HepG2 (cell line): ENCODE measurements around the gene SYVN1. TPM values are rescaled to one million over a fixed set of nuclear protein-coding genes. Genes with fewer than 3 reads are reported as not detected.

Experiments used
- ATF7-NPFF ChIP-seq: sonication (generic); formaldehyde crosslinking; IDR thresholded peaks from 2 replicates; pipeline ENCODE4 v1.8.1; 2023; ENCODE audit warnings: mild to moderate bottlenecking, low read depth, missing genetic modification reagents, moderate library complexity
- ETV6 ChIP-seq: sonication (generic); formaldehyde crosslinking; conservative IDR thresholded peaks from 2 replicates; pipeline ENCODE4 v1.4.0; 2020; ENCODE audit warnings: missing genetic modification reagents
- GATAD2A ChIP-seq: IDR thresholded peaks from 2 replicates; pipeline ENCODE4 v1.6.1; 2016
- HNF4A ChIP-seq: sonication (generic); formaldehyde crosslinking; IDR thresholded peaks from 2 replicates; pipeline ENCODE4 v1.4.0; 2020; ENCODE audit warnings: missing genetic modification reagents
- KAT8 ChIP-seq: IDR thresholded peaks from 2 replicates; pipeline ENCODE4 v1.6.1; 2016; ENCODE audit warnings: missing genetic modification reagents, missing compliant biosample characterization
- LCORL ChIP-seq, 2 experiments: fragments of 450-650 bp in 1 of 2; sonication (generic) in 1 of 2; formaldehyde crosslinking in 1 of 2; IDR thresholded peaks; 2 replicates each; pipeline versions ENCODE4 v1.5.0 to v1.6.1; 2017 to 2020; ENCODE audit warnings: antibody characterized with exemption in 1 of 2, missing genetic modification reagents in 1 of 2
- MXI1 ChIP-seq: IDR thresholded peaks from 3 replicates; pipeline ENCODE4 v1.6.1; 2012; ENCODE audit warnings: low read depth, low read length, inconsistent platforms, borderline replicate concordance
- PAX8 ChIP-seq: sonication (generic); formaldehyde crosslinking; IDR thresholded peaks from 2 replicates; pipeline ENCODE4 v1.8.0; 2022; ENCODE audit warnings: mild to moderate bottlenecking, missing genetic modification reagents, borderline replicate concordance
- PHF20 ChIP-seq: sonication (generic); formaldehyde crosslinking; IDR thresholded peaks from 2 replicates; pipeline ENCODE4 v1.5.0; 2020; ENCODE audit warnings: mild to moderate bottlenecking, missing genetic modification reagents
- RAD21 ChIP-seq: fragments of 450-650 bp; formaldehyde crosslinking; IDR thresholded peaks from 2 replicates; pipeline ENCODE4 v1.5.0; 2020; ENCODE audit warnings: mild to moderate bottlenecking
- RFXAP ChIP-seq: sonication (generic); formaldehyde crosslinking; IDR thresholded peaks from 2 replicates; pipeline ENCODE4 v1.4.0; 2020; ENCODE audit warnings: missing genetic modification reagents, borderline replicate concordance
- SALL1 ChIP-seq: sonication (generic); formaldehyde crosslinking; IDR thresholded peaks from 2 replicates; pipeline ENCODE4 v1.8.0; 2022; ENCODE audit warnings: mild to moderate bottlenecking, missing genetic modification reagents
- SAP130 ChIP-seq: IDR thresholded peaks from 2 replicates; pipeline ENCODE4 v1.6.1; 2016; ENCODE audit warnings: low read depth
- SMC3 ChIP-seq: IDR thresholded peaks from 2 replicates; pipeline ENCODE4 v1.6.1; 2011; ENCODE audit warnings: low read length, improper control_type of control experiment
- TGIF2 ChIP-seq: IDR thresholded peaks from 2 replicates; pipeline ENCODE4 v1.6.1; 2016; ENCODE audit warnings: control low read depth, missing compliant biosample characterization
- THAP11 ChIP-seq: IDR thresholded peaks from 2 replicates; pipeline ENCODE4 v1.6.1; 2016; ENCODE audit warnings: missing biosample characterization, missing genetic modification reagents
- XRCC5 ChIP-seq: fragments of 200-400 bp; formaldehyde crosslinking; optimal IDR thresholded peaks from 2 replicates; pipeline ENCODE3; 2017; ENCODE audit warnings: mild to moderate bottlenecking, low read length
- ZFX ChIP-seq: sonication (generic); formaldehyde crosslinking; IDR thresholded peaks from 2 replicates; pipeline ENCODE4 v1.4.0; 2020; ENCODE audit warnings: mild to moderate bottlenecking, low read depth, missing genetic modification reagents, moderate library complexity
- ZFY ChIP-seq: sonication (generic); formaldehyde crosslinking; IDR thresholded peaks from 2 replicates; pipeline ENCODE4 v1.4.0; 2020; ENCODE audit warnings: missing genetic modification reagents
- ZNF232 ChIP-seq: sonication (generic); formaldehyde crosslinking; IDR thresholded peaks from 2 replicates; pipeline ENCODE4 v1.4.0; 2020; ENCODE audit warnings: missing genetic modification reagents, borderline replicate concordance
- polyA plus RNA-seq, 8 experiments: library from polyadenylated mRNA; depleted of rRNA in 3 of 8; stranded (reverse) in 7 of 8; unstranded in 1 of 8; fragments of >200 nt; fragmentation: Illumina TruSeq in 4 of 8; extraction: Trizol in 4 of 8; gene quantifications; 2 replicates each; pipeline versions ENCODE4 v1.2.1 to v1.2.3, GENCODE V29; 2011 to 2016; ENCODE audit warnings: low read depth in 4 of 8, missing spikeins in 1 of 8, mixed read lengths in 1 of 8; ENCODE audit not compliant: insufficient read depth in 1 of 8
- total RNA-seq, 5 experiments: library from RNA; depleted of rRNA; stranded (reverse); fragments of >200 nt; fragmentation: Illumina TruSeq; extraction: Trizol; gene quantifications; 2 replicates each; pipeline ENCODE4 v1.2.3, GENCODE V29; 2016; ENCODE audit warnings: low read depth in 1 of 5
- TF ChIP-seq, protein P1 (sequence below): sonication (generic); formaldehyde crosslinking; IDR thresholded peaks from 2 replicates; pipeline ENCODE4 v1.4.0; 2020; ENCODE audit warnings: mild to moderate bottlenecking, missing genetic modification reagents
- TF ChIP-seq, protein P2 (sequence below): sonication (generic); formaldehyde crosslinking; IDR thresholded peaks from 2 replicates; pipeline ENCODE4 v1.5.1; 2020; ENCODE audit warnings: missing genetic modification reagents, mild to moderate bottlenecking, borderline replicate concordance
- TF ChIP-seq, protein P3 (sequence below): sonication (generic); formaldehyde crosslinking; IDR thresholded peaks from 2 replicates; pipeline ENCODE4 v1.5.1; 2020; ENCODE audit warnings: missing genetic modification reagents, mild to moderate bottlenecking, borderline replicate concordance

The SYVN1 gene
- total and polyA plus RNA-seq, 2 of the 13 experiments (the other 11 are each of a cell fraction or from before 2014, with no cell fraction given) = 10.3 to 22.5 TPM

DNA sequence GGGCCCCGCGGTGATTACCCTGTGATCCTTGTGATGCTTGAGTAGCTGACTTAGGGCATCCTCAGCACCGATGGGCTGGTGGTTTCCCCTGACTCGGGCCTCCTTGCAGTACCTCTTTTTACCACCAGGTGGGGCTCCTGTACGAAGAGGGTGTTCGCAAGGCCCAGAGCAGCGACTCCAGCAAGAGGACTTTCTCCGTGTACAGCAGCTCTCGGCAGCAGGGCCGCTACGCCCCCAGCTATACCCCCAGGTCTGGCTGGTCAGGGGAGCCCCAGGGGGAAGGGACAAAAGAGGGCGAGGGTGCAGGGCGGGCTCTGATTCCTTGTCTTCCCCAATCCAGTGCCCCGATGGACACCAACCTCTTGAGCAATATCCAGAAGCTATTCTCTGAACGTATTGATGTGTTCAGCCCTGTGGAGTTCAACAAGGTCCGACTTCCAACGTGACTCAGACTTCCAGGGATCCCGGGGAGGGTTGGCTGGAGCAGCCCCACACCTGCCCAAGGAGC is 23.9 kb downstream of the SYVN1 start (continued):
- no peak for TF ChIP-seq LCORL (IDR thresholded peaks at IDR 0.05)
- peak; percentile 46; the same call in 1 of the 2 replicates for TF ChIP-seq LCORL (CRISPR knock-in tag; IDR thresholded peaks at IDR 0.05)
- TF ChIP-seq ATF7-NPFF (CRISPR knock-in tag) = no peak
- peak; percentile 19; the same call in 1 of the 2 replicates for TF ChIP-seq PHF20 (CRISPR knock-in tag)
- TF ChIP-seq ZFY = peak; percentile 49; the same call in 1 of the 2 replicates
- TF ChIP-seq, protein P1, sequence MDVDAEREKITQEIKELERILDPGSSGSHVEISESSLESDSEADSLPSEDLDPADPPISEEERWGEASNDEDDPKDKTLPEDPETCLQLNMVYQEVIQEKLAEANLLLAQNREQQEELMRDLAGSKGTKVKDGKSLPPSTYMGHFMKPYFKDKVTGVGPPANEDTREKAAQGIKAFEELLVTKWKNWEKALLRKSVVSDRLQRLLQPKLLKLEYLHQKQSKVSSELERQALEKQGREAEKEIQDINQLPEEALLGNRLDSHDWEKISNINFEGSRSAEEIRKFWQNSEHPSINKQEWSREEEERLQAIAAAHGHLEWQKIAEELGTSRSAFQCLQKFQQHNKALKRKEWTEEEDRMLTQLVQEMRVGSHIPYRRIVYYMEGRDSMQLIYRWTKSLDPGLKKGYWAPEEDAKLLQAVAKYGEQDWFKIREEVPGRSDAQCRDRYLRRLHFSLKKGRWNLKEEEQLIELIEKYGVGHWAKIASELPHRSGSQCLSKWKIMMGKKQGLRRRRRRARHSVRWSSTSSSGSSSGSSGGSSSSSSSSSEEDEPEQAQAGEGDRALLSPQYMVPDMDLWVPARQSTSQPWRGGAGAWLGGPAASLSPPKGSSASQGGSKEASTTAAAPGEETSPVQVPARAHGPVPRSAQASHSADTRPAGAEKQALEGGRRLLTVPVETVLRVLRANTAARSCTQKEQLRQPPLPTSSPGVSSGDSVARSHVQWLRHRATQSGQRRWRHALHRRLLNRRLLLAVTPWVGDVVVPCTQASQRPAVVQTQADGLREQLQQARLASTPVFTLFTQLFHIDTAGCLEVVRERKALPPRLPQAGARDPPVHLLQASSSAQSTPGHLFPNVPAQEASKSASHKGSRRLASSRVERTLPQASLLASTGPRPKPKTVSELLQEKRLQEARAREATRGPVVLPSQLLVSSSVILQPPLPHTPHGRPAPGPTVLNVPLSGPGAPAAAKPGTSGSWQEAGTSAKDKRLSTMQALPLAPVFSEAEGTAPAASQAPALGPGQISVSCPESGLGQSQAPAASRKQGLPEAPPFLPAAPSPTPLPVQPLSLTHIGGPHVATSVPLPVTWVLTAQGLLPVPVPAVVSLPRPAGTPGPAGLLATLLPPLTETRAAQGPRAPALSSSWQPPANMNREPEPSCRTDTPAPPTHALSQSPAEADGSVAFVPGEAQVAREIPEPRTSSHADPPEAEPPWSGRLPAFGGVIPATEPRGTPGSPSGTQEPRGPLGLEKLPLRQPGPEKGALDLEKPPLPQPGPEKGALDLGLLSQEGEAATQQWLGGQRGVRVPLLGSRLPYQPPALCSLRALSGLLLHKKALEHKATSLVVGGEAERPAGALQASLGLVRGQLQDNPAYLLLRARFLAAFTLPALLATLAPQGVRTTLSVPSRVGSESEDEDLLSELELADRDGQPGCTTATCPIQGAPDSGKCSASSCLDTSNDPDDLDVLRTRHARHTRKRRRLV (CRISPR knock-in tag) = no peak
- TF ChIP-seq, protein P2, sequence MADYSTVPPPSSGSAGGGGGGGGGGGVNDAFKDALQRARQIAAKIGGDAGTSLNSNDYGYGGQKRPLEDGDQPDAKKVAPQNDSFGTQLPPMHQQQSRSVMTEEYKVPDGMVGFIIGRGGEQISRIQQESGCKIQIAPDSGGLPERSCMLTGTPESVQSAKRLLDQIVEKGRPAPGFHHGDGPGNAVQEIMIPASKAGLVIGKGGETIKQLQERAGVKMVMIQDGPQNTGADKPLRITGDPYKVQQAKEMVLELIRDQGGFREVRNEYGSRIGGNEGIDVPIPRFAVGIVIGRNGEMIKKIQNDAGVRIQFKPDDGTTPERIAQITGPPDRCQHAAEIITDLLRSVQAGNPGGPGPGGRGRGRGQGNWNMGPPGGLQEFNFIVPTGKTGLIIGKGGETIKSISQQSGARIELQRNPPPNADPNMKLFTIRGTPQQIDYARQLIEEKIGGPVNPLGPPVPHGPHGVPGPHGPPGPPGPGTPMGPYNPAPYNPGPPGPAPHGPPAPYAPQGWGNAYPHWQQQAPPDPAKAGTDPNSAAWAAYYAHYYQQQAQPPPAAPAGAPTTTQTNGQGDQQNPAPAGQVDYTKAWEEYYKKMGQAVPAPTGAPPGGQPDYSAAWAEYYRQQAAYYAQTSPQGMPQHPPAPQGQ = no peak
- TF ChIP-seq TGIF2 (CRISPR knock-in tag) = 0 out of 2 replicates have a peak, but pooled peaks have one; percentile 25
- TF ChIP-seq ETV6 (CRISPR knock-in tag) = no peak
- TF ChIP-seq HNF4A (CRISPR knock-in tag) = peak; percentile 34; the same call in 1 of the 2 replicates
- peak; percentile 69; the same call in 1 of the 3 replicates for TF ChIP-seq MXI1
- peak; percentile 43; the same call in 1 of the 2 replicates for TF ChIP-seq ZNF232 (CRISPR knock-in tag)
- TF ChIP-seq, protein P3, sequence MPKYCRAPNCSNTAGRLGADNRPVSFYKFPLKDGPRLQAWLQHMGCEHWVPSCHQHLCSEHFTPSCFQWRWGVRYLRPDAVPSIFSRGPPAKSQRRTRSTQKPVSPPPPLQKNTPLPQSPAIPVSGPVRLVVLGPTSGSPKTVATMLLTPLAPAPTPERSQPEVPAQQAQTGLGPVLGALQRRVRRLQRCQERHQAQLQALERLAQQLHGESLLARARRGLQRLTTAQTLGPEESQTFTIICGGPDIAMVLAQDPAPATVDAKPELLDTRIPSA (CRISPR knock-in tag) = 0 out of 2 replicates have a peak, but pooled peaks have one; percentile 9
- TF ChIP-seq RAD21 (CRISPR knock-in tag) = peak; percentile 65
- TF ChIP-seq SMC3 = peak; percentile 74
- peak; percentile 58 for TF ChIP-seq GATAD2A
- TF ChIP-seq ZFX = peak; percentile 64; the same call in 1 of the 2 replicates
- TF ChIP-seq XRCC5 = peak; percentile 32
- TF ChIP-seq SAP130 (CRISPR knock-in tag) = peak; percentile 67
- peak; percentile 36; the same call in 1 of the 2 replicates for TF ChIP-seq THAP11 (CRISPR knock-in tag)
- 0 out of 2 replicates have a peak, but pooled peaks have one; percentile 19 for TF ChIP-seq KAT8 (CRISPR knock-in tag)
- TF ChIP-seq PAX8 (CRISPR knock-in tag) = no peak
- TF ChIP-seq SALL1 (CRISPR knock-in tag) = peak; percentile 47; the same call in 1 of the 2 replicates
- 0 out of 2 replicates have a peak, but pooled peaks have one; percentile 40 for TF ChIP-seq RFXAP (CRISPR knock-in tag)
